NCI-H82 treated with DMSO at 0.1 percent for 48 hours (cell line): Measurements from ENCODE around the gene GFER.
"Not testable (repeated sequence)": the region's sequence is repeated elsewhere in the genome, so short reads cannot be mapped to it uniquely, and the experiment has no call there.

Source experiments
- DNase-seq: peaks from one replicate; lab custom pipeline; 2025; ENCODE audit not compliant: unreplicated experiment; lab: John Stamatoyannopoulos, UW

Gene GFER

GRCh38 chr16:2025251-2025650 lies 41.3 kb downstream of the GFER start:
- DNase-seq = no peak

DNA sequence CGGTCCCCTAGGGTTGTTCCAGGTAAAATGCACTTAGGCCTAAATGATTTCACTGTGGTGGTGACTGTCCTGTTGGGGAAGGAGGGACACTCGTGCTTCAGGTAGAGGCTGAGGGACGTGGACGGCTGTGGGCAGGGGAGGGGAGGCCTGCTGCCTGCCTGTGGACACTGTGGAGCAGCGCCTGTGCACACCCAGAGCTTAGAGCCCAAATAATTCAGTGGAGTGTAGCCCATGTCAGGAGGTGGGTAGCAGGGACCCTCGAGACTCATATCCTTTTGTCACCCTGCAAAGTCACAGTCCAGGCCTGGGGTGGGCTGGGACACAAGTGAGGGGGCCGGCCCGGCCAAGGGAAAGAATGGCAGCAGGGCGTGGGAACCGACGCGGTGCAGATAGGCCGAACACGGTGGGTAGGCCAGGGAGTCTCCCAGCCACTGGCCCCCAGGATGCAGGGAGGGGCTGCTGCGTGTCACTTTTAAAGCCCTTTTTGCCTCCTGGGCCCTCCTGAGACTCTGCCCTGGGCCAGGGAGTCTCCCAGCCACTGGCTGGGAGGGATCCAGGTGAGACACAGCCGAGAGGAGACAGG lies 42.0 kb downstream of the GFER start:
- no peak for DNase-seq

DNA sequence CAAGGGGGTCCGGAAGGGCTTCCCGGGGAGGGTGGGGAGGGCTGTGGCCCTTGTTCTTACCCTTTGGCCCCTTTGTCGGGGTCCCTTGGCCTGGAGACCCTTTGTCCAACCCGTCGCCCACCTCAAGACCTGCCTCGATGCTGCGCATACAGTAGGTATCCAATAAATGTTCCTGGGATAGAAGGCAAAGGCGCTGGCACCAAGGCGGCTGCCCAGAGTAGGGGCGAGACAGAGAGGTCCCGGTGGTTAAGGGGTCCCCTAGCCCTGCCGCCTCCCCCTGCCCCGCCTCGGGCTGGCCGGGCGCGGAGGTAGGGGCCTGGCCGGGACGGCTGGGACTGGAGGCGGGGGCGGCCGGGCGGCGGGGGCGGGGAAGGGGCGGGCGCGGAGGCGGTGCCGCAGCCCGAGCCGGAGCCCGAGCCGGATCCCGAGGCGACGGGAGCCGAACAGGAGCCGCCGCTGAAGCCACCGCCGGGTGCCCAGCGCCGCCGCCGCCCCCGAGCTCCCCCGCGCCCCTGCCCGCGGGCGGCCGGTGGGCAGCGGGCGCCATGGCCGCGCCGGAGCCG lies 42.5 kb downstream of the GFER start, which contains the start of gene NHERF2:
NHERF2 (plus strand) TSS at position 442 of the 563 bp plus-strand sequence; CDS start at position 546, 104 bp downstream.
- DNase-seq = no peak

DNA sequence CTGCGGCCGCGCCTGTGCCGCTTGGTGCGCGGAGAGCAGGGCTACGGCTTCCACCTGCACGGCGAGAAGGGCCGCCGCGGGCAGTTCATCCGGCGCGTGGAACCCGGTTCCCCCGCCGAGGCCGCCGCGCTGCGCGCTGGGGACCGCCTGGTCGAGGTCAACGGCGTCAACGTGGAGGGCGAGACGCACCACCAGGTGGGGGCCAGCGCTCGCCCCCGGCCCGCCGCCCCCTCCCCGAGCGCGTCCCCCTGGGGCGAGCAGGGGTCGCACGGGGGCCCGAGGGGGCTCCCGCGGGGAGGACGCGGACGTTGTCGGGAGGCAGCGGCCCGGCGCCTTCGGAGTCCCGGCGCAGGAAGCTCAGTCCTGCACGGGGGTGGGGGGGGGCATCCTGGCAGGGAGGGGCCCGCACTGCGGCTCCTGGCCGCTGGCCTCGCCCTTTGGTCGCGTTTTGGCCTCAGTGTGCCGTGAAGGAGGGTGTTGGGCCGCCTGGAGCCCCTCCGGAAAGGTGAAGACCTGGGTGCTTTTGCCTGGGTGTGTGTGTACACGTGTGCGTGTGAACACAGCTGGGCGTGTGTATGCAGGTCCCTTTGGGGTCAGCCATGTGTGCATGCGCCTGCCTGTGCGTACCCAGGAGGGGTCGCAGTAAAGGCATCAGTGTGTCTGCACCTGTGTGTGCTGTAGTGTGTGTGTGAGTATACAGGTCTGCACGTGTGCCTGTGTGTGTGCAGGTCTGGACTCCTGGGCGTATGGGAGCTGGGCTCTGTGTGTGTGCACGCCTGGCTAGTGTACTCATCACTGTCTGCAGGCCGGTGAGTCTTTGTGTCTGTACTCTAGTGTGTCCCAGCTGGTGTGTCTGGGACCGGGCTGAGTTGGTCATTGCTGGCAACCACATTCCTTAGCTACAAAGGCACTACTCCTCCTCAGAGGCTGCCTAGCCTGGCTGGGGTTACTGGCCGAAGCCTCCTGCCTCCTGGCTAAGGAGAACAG lies 43.3 kb downstream of the GFER start:
- DNase-seq = no peak

GRCh38 chr16:2028146-2028545 lies 44.2 kb downstream of the GFER start:
- no peak for DNase-seq

GRCh38 chr16:2028620-2029220 lies 44.7 kb downstream of the GFER start:
- no peak for DNase-seq

DNA sequence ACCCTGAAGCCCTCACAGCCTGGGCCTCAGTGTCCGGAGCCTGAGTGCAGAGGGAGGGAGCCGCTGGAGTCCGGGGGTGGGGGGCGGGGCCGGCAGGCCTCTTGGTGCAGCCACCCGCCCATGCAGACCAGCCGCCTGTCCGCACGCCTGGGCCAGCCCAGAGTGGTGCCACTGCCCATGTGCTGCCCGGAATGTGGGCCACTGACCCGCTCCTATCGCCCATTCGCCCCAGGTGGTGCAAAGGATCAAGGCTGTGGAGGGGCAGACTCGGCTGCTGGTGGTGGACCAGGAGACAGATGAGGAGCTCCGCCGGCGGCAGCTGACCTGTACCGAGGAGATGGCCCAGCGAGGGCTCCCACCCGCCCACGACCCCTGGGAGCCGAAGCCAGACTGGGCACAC lies 45.4 kb downstream of the GFER start:
- DNase-seq = no peak

DNA sequence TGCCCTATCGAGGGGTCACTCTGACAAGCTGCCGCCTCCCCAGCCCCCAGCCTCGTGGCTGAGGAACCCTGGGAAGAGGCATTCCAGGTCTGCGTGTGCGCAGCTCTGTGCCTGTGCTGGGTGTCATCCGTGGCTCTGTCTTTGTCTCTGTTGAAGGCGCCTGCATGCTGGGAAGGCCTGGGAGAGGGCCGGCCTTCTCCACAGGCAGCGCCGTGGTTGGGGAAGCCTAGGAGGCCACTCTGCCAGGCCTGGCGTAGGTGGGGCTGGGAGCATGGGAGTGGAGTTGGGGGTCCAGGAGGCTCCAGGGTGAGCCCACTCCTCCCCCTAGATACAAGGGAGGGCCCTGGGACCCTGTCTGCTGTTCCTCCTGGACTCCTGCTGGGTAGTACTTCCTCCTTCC lies 46.0 kb downstream of the GFER start:
- DNase-seq = no peak

GRCh38 chr16:2031081-2031577 lies 47.1 kb downstream of the GFER start:
- DNase-seq = no peak

GRCh38 chr16:2032285-2033056 lies 48.5 kb downstream of the GFER start:
- no peak for DNase-seq

DNA sequence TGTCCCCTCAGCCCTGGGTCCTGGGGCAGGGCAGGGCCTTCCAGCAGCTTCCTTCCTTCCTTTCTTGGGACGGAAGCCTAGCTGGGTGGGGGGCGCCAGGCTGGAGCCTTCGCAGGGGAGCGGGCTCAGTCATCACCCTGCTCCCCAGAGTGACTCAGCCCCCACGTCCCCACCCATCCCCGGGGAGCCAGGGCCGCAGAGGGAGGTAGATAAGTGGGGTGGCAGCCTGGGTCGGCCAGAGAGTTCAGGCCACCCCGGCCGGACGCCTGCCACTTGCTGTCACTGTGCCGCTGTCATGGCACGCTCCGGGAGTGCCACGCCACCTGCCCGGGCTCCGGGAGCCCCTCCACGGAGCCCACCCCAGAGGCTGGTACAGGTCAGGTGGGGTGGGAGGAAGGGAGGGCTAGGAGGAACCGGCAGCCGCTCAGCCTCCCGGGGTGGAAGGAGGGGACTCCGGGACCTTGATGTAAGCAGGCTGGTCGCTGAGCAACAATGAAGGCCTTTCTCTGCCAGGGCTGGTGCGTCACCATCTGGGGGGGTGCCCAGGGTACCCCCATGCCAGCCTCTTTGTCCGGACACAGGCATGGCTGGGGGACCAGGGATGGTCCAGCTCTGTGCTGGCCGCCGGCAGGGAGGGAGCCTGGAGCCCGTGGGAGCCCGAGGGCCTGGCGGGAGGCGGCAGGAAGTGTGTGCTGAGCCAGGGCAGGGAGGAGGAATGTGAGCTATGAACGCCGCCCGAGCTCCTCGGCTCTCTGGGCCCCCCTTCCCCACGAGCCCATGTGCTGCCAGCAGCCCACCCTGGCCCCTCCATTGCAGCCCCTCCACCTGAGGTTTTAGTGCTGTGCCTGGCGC lies 49.3 kb downstream of the GFER start:
- no peak for DNase-seq

DNA sequence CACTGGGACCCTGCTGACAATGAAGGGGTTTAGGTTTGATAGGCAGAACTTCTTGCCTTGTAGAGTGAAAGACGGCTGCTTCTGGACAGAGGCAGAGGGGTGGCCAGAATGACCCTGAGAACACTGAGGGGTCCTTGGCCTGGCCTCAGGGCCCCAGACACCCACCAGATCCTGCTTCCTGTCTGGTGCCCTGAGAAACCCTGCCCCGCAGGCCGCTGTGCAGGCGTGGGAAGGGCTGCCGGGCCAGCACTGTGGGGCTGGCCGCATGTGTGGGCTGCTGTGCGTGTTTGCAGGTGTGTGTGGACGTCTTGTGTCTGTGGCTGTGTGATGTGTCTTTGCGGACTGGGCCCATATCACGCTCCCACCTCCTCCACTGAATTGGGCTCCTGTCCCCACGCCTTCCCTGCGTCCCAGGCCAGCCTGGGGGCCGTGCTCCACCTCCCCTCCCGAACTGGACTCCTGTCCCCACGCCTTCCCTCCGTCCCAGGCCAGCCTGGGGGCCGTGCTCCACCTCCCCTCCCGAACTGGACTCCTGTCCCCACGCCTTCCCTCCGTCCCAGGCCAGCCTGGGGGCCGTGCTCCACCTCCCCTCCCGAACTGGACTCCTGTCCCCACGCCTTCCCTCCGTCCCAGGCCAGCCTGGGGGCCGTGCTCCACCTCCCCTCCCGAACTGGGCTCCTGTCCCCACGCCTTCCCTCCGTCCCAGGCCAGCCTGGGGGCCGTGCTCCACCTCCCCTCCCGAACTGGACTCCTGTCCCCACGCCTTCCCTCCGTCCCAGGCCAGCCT lies 50.1 kb downstream of the GFER start:
- DNase-seq = not testable (repeated sequence)

GRCh38 chr16:2034696-2035430 lies 50.9 kb downstream of the GFER start:
- no peak for DNase-seq

DNA sequence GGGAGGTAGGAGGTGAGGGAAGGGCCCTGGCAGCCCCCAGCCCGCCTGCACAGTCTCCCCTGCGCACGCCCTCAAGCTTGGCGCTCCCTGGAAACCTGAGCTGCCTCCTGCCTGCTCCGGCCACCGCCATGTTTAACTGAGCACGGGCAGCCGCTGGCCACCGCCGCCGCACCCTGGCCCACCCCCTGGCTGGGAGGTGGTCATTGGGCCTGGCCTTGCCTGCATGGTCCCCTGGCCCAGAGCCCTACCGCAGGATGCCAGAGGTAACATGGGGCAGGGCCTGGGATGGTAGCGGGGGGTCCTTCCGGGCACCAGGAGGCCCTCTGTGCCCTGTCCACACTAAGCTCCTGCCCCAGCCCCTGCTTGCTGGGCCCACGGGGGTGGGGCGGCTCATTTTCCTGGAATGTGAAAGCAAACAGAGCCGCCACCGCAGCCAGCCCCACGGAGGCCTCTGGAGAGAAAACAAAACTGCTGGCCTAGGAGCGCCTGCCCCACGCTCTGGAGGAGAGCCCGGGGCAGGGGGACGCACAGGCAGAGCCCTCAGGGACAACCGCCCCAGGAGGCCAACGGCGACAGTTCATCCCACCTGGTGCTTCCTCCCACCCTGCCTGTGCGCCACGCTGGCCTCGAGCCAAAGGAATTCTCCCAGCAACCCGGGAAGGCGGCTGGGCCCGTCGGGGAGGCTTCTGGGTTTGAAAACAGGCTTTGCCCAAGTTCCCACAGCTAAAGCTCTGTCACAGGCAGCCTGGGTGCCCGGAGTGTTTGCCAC lies 51.6 kb downstream of the GFER start:
- no peak for DNase-seq

GRCh38 chr16:2036200-2036966 lies 52.4 kb downstream of the GFER start:
- DNase-seq = no peak

- no peak for DNase-seq
These were observed 53.1 kb downstream of the GFER start for GRCh38 chr16:2037115-2037514.
